K562 treated with DMSO at 1 percent for 12 hours (cell line): ENCODE results near the gene CCT5. TPM values are rescaled to one million over a fixed set of nuclear protein-coding genes. Genes with fewer than 3 reads are reported as not detected.

Source experiments
- total RNA-seq: library from RNA; unstranded; fragments of 300-600 nt; gene quantifications from 2 replicates; pipeline ENCODE4 v1.2.3, GENCODE V29; 2022; ENCODE audit not compliant: insufficient read depth

Gene CCT5
- 287 and 315 TPM in 2 replicates for total RNA-seq

GRCh38 chr5:10249948-10250805 lies at the start of gene CCT5:
Gene CCT5 (plus strand): TSS chr5:10250280. CDS start chr5:10250341, 61 bp downstream.

GRCh38 chr5:10307206-10308148 lies 57.4 kb downstream of the CCT5 start, which contains the start of gene CMBL:
Gene CMBL (minus strand): TSS chr5:10307902. CDS start chr5:10290762, 17,140 bp downstream.

Other genes starting within 250 kb of the CCT5 start
- 16.6 and 26.1 TPM in 2 replicates for gene ATPSCKMT, start 392 bp upstream of the CCT5 start, total RNA-seq
- gene CMBL, start 57.6 kb downstream of the CCT5 start, total RNA-seq = 67.2 and 122 TPM in 2 replicates
- gene MARCHF6, start 103.4 kb downstream of the CCT5 start, total RNA-seq = 56.1 and 88.6 TPM in 2 replicates
- gene ROPN1L, start 191.6 kb downstream of the CCT5 start, total RNA-seq = 2.1 TPM in 1 of 2 replicates, not detected in the other